ENCODE data around the gene JMY. TPM values are rescaled to one million over a fixed set of nuclear protein-coding genes. Genes with fewer than 3 reads are reported as not detected.

Gene JMY
- total and polyA plus RNA-seq, 2 of the 8 experiments (the other 6 are each of a cell fraction or from before 2014, with no cell fraction given) = 2.8 to 13.9 TPM

GRCh38 chr5:79240561-79240960 is 4.6 kb downstream of the JMY start:
- peaks cover 0 to 5% (median 1%) of the 10 kb centered on the region in 4 experiments; a peak in 1 of 7 replicates for H3K4me1 ChIP-seq (replicated peaks in 1 of 4; ENCODE audit: control insufficient read depth in 3 of 4, insufficient read depth in 4 of 4, low read length in 3 of 4)
- no peak overlapping the region for H3K9ac ChIP-seq (replicated peaks in 1 of 4; ENCODE audit: extremely low read depth in 1 of 4, low read depth in 3 of 4, low read length in 3 of 4)
- no peak overlapping the region for H3K23ac ChIP-seq (ENCODE audit: insufficient read length)
- no peak overlapping the region for H2BK5ac ChIP-seq (ENCODE audit: low read depth, low read length)
- POLR2A ChIA-PET (ENCODE audit: partially characterized antibody) = interaction anchor here (0.6 kb wide), 1 partner anchor 292 kb away, joined by 3 read pairs; no protein-coding TSS in a partner anchor
- H2AK5ac ChIP-seq (ENCODE audit: low read depth, low read length) = no peak overlapping the region
- peak; percentile 50 for FAIRE-seq
- H3K56ac ChIP-seq (replicated peaks; ENCODE audit: insufficient read length, low read depth, low read length) = no peak overlapping the region
- no peak overlapping the region for H3K4me2 ChIP-seq (ENCODE audit: insufficient read depth in 1 of 2, low read depth in 2 of 2, low read length in 2 of 2)
- H2AFZ ChIP-seq (ENCODE audit: low read length) = no peak overlapping the region
- no peaks in the 10 kb centered on the region for H3K27me3 ChIP-seq (replicated peaks in 1 of 4; ENCODE audit: control insufficient read depth in 3 of 4, extremely low read depth in 1 of 4, insufficient read depth in 3 of 4, low read length in 3 of 4)
- H3K4ac ChIP-seq (replicated peaks; ENCODE audit: insufficient read length, low read depth, low read length) = no peak overlapping the region
- no peaks in the 10 kb centered on the region for H4K20me1 ChIP-seq (replicated peaks in 1 of 2; ENCODE audit: control insufficient read depth in 1 of 2, insufficient read depth in 2 of 2, low read length in 2 of 2)
- H3K27ac ChIP-seq (ENCODE audit: low read depth, low read length) = no peak overlapping the region
- CTCF ChIA-PET (ENCODE audit: partially characterized antibody) = interaction anchor here (0.8 to 1.3 kb wide), 2 partner anchors 9 to 18 kb away, joined by 3 read pairs; no protein-coding TSS in a partner anchor
- H2BK12ac ChIP-seq (ENCODE audit: low read depth, low read length) = no peak overlapping the region
- H2BK120ac ChIP-seq (replicated peaks; ENCODE audit: low read depth, low read length) = no peak overlapping the region
- H4K8ac ChIP-seq (ENCODE audit: extremely low read depth, insufficient read depth, low read length) = no peak overlapping the region
- DNase-seq (ENCODE audit: low read depth in 1 of 2, low spot score in 2 of 2) = no peak
- no peak overlapping the region for H3K14ac ChIP-seq (ENCODE audit: insufficient read length)
- no peak overlapping the region for H3K18ac ChIP-seq (ENCODE audit: extremely low read depth, low read length)
- 84% methylated on average over 2 of the region's 2 CpGs; no CpG with 5 or more reads in 1 of the 2 experiments for WGBS, 2 experiments (ENCODE audit: extremely low coverage in 1 of 2, insufficient coverage in 1 of 2, insufficient read length in 1 of 2, insufficient replicate concordance in 2 of 2, low coverage in 1 of 2, low lambda C conversion rate in 2 of 2, missing lambda C conversion rate in 1 of 2)
- no peak overlapping the region for H2BK20ac ChIP-seq (ENCODE audit: low read length)
- peaks cover 0 to 88% of the 10 kb centered on the region in 2 experiments; a peak in 3 of 4 replicates for H3K79me2 ChIP-seq (ENCODE audit: control insufficient read depth in 1 of 2, insufficient read depth in 2 of 2, low read length in 2 of 2)
- no peak overlapping the region for H3K4me3 ChIP-seq (ENCODE audit: extremely low read depth in 1 of 4, insufficient read depth in 2 of 4, low read depth in 3 of 4, low read length in 4 of 4)
- peaks cover 13% of the 10 kb centered on the region for H3K23me2 ChIP-seq (ENCODE audit: low read depth, low read length)
- H4K5ac ChIP-seq (ENCODE audit: insufficient read length, low read depth, low read length) = no peak overlapping the region
- H3K9me3 ChIP-seq (ENCODE audit: insufficient read depth in 2 of 2, low read depth in 1 of 2, low read length in 1 of 2) = no peaks in the 10 kb centered on the region
- H2BK15ac ChIP-seq (ENCODE audit: low read length) = no peak overlapping the region
- H3K79me1 ChIP-seq (ENCODE audit: low read depth, low read length) = 0 out of 2 replicates have a peak, but pooled peaks cover 4% of the 10 kb centered on the region
- H4K91ac ChIP-seq (replicated peaks; ENCODE audit: insufficient read length, low read length) = no peak overlapping the region
- H3K36me3 ChIP-seq (ENCODE audit: control insufficient read depth in 2 of 4, insufficient read depth in 4 of 4, low read length in 3 of 4) = no peaks in the 10 kb centered on the region
- TF ChIP-seq EGR1 (IDR thresholded peaks at IDR 0.05; ENCODE audit: borderline replicate concordance, low read depth, low read length) = no peak
